Sigmoid colon (tissue), 4 donors: ENCODE measurements around the gene NISCH.

ENCODE experiments used
- EP300 ChIP-seq, 4 donors: sonication (generic); formaldehyde crosslinking; IDR thresholded peaks; one replicate each; pipeline ENCODE4 v1.6.1; 2017; ENCODE audit warnings: antibody characterized with exemption in 4 of 4
- POLR2A ChIP-seq, 2 donors: fragments of 450-650 bp; IDR thresholded peaks; one replicate each; pipeline ENCODE4 v1.6.1; 2016; ENCODE audit warnings: antibody characterized with exemption in 2 of 2, mild to moderate bottlenecking in 2 of 2, moderate library complexity in 2 of 2

- TF ChIP-seq POLR2A (IDR thresholded peaks at IDR 0.05), result no peak
- TF ChIP-seq EP300 (IDR thresholded peaks at IDR 0.05), result no peak
These were observed 79.1 kb downstream of the NISCH start for GRCh38 chr3:52534281-52535183.
